GM18858 (cell line): ENCODE data around the gene SMYD3.
A peak's percentile ranks its signal among the peaks of the same experiment; 100 is the strongest.
"Not testable (repeated sequence)": the region's sequence is repeated elsewhere in the genome, so short reads cannot be mapped to it uniquely, and the experiment has no call there.

Experiments used
- ATAC-seq: cut with Tn5 transposase; IDR thresholded peaks from one replicate; pipeline ENCODE4 v1.9.1; 2021; ENCODE audit not compliant: unreplicated experiment

The SMYD3 gene

DNA sequence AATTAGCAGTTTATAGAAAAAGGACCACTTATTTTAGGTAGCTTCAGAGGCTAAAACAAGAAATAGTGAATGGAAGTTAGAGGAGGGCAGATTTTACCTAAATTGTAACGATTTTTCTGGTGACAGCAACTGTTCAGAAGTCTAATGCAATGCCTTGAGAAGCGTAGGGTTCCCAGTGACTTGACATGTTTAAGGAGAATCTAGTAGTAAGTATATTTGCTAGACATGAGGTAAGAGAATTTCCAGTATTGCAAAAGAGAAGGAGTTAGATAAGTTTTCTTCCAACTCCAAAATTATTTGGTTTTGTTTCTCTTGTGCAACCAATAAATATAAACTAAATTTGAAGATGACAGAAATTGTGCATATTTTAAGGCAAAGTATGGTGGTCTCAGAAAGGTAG is 140.0 kb downstream of the SMYD3 start:
- no peak for ATAC-seq

DNA sequence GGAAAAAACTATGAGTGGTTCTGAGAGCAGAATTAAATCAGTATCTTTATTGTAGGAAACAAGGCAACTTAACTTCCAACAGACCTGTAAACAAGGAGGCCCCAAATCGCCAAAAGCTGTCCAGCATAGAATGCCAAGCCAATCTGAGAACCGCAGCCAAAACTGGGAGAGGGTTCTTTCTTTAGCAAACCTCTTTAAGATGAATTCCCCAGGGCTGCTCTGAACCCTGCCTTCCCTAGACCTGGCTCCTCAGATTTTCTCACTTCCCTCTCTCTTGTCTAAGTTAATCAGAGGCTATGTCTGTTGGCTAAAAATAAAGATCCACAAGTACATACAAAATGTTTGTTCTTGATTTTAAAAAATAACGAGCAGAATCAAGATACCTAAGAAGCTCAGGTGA is 141.4 kb downstream of the SMYD3 start:
- ATAC-seq = no peak

DNA sequence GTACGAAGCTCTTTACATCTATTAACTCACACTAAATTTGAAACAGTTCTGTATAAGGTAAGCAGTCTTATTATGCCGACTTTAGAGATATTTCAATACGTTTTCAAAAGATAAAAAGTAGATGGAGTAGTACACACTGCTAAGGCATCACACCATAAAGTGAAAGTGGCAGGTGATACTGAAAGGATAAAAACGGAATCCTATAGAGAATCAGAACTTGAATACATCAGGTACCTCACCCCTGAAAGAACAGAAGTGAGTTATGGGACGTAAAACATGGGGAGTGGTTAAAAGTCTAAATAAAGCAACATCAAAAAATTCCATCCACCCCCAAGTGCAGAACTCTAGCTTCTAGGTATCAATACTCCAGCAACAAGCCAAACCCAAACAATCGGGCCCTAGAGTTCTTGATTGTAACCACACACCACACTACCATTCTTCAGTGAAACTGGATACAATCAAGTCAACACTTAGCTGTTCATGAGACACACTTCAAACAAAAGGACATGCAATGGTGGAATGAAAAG is 142.6 kb downstream of the SMYD3 start:
- ATAC-seq = peak; percentile 88

DNA sequence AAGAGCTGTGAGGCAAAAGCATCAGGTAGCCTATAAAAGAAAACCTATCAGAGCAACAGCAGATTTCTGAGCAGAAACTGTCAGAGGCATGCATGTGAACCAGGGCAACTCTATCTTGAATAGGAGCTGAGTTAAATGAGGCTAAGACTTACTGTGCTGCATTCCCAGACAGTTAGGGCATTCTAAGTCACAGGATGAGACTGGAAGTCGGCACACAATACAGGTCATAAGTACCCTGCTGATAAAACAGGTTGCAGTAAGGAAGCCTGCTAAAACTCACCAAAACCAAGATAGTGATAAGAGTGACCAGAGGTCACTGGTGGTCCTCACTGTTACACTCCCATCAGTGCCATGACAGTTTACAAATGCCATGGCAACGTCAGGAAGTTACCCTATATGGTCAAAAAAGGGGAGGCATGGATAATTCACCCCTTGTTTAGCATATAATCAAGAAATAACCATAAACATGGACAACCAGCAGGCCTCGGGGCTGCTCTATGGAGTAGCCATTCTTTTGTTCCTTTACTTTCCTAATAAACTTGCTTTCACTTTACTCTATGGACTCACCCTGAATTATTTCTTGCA is 150.0 kb downstream of the SMYD3 start:
- ATAC-seq = not testable (repeated sequence)

DNA sequence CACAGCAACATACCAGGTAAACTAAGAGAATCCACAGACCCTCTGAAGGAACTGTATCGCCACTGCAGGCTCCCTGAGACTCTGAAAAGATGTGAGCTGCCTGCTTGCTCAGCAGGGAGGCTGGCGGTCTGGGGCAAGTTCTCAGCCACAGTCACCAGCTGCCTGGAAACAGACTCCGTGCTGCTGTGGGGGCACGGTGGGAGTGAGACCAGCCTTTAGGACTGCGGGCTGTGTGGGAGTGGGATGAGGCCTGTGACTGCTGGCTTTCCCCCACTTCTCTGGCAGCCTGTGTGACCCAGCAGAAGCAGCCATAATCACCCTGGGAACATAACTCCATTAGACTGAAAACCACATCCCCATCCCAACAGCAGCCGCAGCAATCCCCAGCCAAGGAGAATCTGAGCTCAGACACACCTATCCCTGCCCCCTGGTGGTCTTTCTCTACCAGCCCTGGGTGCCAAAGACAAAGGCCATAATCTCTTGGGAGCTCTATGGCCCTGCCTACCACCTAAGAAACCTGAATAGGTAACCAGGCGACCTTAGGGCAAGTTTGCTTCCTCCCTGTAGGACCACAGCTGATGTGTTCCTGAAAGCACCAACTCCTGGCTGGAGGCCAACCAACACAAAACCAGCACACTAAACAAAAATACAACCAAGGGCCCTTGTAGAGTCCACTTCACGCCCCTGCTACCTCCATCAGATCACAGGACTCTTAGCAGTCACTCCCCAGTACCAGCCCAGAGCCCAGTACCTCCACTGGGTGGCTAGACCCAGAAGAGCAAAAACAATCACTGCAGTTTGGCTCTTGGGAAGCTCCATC is 151.5 kb downstream of the SMYD3 start:
- no peak for ATAC-seq

DNA sequence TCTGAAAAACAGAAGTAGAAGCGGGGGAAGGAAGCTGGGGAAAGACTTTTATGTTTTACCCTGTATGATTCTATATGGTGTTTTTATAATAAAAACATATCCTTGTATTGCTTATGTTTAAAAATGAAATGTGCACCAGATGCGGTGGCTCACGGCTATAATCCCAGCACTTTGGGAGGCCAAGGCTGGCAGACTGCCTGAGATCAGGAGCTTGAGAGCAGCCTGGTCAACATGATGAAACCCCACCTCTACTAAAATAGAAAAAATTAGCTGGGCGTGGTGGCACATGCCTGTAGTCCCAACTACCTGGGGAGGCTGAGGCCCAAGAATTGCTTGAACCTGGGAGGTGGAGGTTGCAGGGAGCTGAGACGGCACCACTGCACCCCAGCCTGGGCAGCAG is 155.4 kb downstream of the SMYD3 start:
- ATAC-seq = no peak

DNA sequence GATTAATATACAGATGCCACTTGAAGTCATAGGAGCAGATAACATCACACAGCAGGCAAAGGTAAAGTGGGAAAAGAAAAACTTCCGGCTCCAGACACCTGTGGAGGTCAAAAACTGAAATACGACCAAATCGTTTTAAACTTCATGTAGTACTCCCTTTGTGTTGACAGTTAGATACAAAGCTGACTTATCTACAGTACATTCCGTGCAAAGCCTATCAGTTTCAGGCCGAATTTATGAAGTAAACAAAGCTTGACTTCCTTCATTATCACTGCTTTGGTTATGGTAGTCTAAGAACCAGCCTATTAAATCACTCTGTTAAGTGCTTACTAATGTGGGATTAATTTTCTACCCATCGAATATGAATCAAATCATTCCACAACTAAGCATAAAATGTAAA is 156.3 kb downstream of the SMYD3 start:
- no peak for ATAC-seq

DNA sequence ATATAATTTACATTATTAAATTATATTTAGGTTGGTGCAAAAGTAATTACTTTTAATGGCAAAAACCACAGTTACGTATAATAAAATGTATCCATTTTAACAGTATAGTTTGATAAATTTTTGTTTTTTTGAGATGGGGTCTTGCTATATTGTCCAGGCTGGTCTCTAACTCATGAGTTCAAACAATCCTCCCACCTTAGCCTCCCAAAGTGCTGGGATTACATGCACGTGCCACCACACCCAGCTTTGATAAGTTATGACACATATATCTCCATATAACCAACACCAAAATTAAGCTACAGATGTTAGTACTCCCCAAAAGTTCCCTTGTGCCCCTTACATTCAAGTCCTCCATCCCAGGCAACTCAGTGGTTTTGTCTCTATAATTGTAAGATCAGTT is 163.1 kb downstream of the SMYD3 start:
- ATAC-seq = no peak

DNA sequence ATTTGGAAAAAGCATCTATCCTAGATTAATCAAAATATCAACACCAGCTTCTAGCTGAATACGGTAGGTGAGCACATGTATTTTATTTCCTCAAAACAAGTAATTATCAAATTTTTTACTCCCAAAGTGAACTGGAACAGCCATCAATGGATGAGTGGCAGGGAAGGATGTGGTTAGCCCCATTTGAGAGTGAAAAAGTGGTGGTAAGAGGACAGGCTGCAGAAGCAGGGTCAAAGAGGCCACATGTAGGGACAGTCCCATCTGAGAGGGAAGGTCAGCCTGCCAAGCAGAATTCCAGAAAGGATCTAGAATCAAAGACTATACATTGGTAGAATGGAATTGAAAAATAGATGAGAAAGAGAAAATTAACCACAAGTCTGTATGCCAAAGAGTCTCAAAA is 163.8 kb downstream of the SMYD3 start:
- no peak for ATAC-seq

DNA sequence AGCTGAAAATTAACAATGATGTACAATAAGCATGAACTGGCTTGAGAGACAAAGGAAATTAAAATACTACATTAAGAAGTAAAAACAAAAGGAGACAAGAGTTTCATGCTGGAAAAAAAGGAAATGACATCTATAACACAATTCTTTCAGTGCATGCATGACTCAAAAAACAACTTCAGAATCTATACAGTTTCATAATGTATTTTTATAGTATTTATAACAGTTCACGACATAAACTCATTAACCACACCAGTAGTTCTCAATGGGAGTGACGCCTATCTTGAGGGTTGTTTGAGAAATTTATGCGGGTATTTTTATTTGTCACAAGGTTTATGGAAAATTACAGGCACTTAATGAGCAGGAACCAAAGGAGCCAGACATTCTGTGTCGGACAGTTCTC is 168.5 kb downstream of the SMYD3 start:
- ATAC-seq = no peak

DNA sequence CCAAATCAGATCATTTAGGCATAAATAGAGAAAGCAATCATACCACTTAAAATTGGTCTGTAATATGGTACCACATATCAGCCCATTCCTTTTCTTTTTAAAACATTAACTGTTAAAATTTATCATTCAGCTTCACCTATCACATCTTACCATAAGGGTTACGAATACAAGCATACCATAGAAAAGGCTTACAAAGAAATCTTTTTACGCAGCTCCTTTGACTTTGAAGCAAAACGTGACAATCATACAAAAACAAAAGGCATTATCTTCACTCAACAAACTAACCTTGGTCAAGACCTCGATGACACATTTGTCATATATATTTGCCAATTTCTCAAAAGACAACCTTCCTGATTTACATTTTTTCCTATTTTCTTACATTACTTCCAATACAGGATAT is 169.0 kb downstream of the SMYD3 start:
- ATAC-seq = no peak

DNA sequence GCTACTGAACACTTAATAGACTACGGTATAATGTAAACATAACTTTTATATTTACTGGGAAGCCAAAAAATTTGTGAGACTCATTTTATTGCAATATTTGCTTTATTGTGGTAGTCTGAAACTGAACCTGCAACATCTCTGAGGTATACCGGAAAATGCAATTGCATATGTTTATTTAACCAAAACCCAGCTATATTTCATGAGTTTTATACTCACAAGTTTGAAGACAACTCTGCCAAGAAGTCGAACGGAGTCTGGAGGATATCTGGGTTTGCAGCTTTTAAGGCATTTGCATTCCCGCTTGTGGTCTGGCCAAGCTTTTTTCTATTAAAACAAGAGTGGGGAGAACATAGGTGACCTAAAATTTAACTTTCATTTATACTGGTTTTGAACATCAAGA is 171.9 kb downstream of the SMYD3 start:
- ATAC-seq = no peak

DNA sequence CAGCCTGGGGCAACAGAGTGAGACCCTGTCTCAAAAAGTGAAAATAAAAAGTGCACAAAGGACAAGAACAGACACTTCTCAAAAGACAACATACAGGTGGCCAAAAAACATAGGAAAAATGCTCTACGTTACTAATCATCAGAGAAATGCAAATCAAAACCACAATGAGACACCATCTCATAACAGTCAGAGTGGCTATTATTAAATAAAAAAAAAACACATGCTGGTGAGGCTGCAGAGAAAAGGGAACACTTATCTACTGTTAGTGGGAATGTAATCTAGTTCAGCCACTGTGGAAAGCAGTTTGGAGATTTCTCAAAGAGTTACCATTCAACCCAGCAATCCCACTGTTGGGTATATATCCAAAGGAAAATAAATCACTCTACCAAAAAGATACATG is 173.2 kb downstream of the SMYD3 start:
- no peak for ATAC-seq

DNA sequence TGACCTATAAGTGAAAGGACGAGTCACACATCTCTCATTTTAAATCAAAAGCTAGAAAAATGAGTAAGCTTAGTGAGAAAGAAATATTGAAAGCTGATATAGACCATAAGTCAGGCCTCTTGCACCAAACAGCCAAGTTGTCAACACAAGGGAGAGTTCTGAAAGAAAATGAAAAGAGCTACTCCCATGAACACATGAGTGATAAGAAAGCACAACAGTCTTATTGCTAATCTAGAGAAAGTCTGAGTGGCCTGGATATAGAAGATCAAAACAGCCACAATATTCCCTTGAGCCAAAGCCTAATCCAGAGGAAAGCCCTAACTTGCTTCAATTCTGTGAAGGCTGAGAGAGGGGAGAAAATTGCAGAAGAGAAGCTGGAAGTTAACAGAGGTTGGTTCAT is 175.0 kb downstream of the SMYD3 start:
- no peak for ATAC-seq

DNA sequence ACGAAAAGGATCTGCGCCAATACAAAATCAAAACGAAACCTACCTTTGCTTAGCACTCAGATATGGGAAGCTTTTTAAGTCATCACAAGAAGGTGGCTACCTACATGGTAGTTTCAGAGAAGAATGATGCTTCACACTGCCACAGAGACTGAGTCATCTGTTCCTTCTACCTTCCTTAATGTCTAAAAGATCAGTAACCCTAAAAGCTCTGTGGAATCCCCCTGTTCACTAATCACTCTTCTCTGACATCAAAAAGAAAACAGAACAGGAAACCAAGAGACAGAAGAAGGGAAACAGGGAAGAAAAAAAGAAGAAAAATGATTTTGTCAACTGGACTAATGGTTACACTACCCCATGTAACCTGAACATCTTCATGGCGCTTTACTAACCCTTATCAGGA is 177.2 kb downstream of the SMYD3 start:
- peak; percentile 97 for ATAC-seq

DNA sequence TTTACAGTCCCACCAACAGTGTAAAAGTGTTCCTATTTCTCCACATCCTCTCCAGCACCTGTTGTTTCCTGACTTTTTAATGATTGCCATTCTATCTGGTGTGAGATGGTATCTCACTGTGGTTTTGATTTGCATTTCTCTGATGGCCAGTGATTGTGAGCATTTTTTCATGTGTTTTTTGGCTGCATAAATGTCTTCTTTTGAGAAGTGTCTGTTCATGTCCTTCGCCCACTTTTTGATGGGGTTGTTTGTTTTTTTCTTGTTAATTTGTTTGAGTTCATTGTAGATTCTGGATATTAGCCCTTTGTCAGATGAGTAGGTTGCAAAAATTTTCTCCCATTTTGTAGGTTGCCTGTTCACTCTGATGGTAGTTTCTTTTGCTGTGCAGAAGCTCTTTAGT is 177.8 kb downstream of the SMYD3 start:
- not testable (repeated sequence) for ATAC-seq

DNA sequence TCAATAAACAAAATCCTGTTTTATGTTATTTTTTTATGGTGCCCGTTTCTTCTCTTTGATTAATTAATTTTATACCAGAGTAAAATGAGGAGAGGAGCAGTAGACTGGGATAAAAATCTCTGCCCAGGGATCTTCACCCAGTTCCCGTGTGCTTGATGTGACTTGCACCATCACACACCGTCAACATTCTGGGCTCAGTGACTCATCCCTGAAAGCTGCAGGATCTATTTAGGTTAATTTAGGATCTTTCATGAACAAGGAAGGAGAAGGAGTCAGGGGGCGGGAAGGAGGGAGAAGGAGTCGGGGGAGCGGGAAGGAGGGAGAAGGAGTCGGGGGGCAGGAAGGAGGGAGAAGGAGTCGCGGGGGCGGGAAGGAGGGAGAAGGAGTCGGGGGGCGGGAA is 182.4 kb downstream of the SMYD3 start:
- ATAC-seq = no peak

DNA sequence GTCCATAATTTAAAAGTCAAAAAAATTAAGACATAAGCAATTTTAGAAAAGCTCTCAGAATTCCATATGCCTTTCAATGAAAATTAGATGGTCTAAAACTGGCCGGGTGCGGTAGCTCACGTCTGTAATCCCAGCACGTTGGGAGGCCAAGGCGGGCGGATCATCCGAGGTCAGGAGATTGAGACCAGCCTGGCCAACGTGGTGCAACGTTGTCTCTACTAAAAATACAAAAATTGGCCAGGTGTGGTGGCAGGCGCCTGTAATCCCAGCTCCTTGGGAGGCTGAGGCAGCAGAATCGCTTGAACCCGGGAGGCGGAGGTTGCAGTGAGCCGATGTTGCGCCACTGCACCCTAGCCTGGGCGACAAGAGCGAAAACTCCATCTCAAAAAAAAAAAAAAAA is 183.0 kb downstream of the SMYD3 start:
- not testable (repeated sequence) for ATAC-seq

DNA sequence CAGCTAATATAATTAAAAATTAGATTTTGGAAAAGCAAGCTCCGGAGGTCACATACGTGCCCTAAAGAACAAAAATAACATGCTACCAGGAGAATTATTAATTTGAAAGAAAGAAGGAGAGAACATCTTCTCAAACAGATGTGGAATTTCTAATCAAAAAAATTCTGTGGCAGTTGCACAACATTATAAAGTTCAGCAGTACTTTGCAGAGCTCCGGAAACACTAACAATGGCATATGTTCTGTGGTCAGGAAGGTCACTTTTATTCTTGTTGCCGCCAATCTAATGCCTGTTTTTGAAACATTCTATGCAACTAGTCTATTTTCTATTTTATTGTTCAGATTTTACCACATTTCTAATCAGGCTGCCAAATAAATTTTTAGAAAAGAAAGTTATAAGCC is 186.8 kb downstream of the SMYD3 start:
- no peak for ATAC-seq

DNA sequence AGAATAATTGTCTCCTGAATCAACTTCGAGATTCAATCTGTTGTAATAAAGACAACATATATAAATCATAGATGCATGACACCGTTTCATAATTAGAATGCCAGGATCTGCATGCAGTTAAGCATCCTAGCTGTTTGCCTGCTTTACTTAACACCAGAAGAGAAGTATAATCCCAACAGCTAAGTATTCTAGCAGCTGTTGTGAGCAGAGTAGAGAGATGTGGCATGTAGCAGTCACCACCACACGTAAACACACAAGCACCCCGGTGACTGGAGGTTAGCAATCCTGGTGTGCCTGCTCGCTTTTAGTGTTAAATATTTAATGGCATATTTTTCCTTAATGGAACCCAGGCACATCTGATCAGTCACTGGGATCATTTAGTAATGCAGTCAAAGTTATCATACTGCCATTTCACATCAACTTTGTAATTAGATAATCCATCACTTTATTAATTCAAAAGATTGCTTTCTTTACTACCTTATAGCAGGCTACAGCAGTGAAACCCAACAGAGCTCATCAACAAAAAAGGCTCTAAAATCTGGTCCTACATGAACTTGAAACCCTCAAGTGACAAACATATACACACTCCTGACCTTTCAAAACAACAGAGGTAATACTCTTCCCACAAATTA is 187.9 kb downstream of the SMYD3 start:
- ATAC-seq = no peak

DNA sequence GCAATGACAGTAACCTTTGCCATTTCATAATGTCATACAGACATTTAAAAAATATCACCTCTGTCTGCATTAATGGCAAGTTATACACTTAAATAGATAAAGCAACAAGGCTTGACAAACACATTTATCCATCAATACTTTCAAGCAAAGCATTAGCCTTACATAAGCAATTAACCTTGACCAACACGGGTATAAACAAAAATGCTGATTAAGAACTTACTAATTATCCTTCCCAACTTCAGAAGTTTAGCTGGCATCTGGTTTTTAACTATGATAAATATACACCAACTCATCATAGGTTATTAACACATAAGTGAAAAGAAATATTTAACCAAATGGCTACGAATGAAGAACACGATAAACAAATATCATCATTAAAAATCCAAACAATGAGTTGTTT is 188.5 kb downstream of the SMYD3 start:
- no peak for ATAC-seq

DNA sequence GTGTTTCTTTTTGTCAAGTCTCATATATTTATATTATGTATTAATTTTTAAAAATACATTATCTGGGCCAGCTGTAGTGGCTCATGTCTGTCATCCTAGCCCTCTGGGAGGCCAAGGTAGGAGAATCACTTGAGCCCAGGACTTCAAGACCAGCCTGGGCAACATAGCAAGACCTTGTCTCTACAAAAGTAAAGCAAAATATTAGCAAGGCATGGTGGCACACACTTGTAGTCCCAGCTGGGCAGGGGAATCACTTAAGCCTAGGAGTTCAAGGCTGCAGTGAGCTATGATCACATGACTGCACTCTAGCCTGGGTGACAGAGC is 189.1 kb downstream of the SMYD3 start:
- no peak for ATAC-seq
